Transverse colon (tissue), 3 donors: ENCODE measurements around the gene BASP1.
"Not testable (repeated sequence)": the region's sequence is repeated elsewhere in the genome, so short reads cannot be mapped to it uniquely, and the experiment has no call there.

Source experiments
- CTCF ChIP-seq, 5 experiments: fragments of 200-600 bp in 3 of 5; fragments of 450-650 bp in 2 of 5; sonication (generic) in 3 of 5; IDR thresholded peaks; 1 replicate in 2 of 5; 2 replicates in 3 of 5; pipeline ENCODE4 v1.5.1; 2016 to 2017; ENCODE audit warnings: antibody characterized with exemption in 5 of 5, inconsistent platforms in 3 of 5, mild to moderate bottlenecking in 2 of 5, moderate library complexity in 1 of 5
- EP300 ChIP-seq: sonication (generic); formaldehyde crosslinking; IDR thresholded peaks from one replicate; pipeline ENCODE4 v1.6.1; 2017; ENCODE audit warnings: antibody characterized with exemption, low read depth

DNA sequence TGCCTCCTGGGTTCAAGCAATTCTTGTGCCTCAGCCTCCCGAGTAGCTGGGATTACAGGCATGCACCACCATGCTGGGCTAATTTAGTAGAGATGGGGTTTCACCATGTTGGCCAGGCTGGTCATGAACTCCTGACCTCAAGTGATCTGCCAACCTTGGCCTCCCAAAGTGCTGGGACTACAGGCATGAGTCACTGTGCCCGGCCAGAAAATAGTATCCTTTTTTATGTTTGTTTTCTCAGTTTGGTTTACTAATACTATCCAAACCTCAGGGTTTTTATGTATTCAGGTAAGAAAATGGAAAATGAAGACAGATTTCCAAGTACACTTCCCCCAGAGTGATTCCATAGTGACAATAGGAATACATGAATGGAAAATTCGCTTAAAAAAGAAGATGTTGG lies 101.7 kb downstream of the BASP1 start:
- TF ChIP-seq CTCF (IDR thresholded peaks at IDR 0.05); EP300: not testable (repeated sequence)
